Measurements from ENCODE around the gene IRF7. TPM values are rescaled to one million over a fixed set of nuclear protein-coding genes. Genes with fewer than 3 reads are reported as not detected.
A peak's percentile ranks its signal among the peaks of the same experiment; 100 is the strongest.

IRF7 gene
- total and polyA plus RNA-seq, 2 of the 4 experiments (the other 2 are of a cell fraction) = 1.6 to 4.5 TPM

- in situ Hi-C loops (cut with MboI; ENCODE audit: low sequenced_read_pairs) = no loop called here
- Histone ChIP-seq H2AK9ac (replicated peaks; ENCODE audit: low read depth, low read length, poor library complexity) (peak overlapping the region; percentile 28), H3K27me3 (ENCODE audit: control insufficient read depth, insufficient read depth, low read length) (no peaks in the 10 kb centered on the region), H3K27ac (ENCODE audit: insufficient read depth, low read length) (no peak overlapping the region), H2BK15ac (ENCODE audit: low read depth, low read length) (no peak overlapping the region), H4K20me1 (ENCODE audit: insufficient read depth, low read length) (peaks cover 32% of the 10 kb centered on the region), H3K56ac (ENCODE audit: extremely low read depth, insufficient read depth, low read length) (no peak overlapping the region), H3K79me1 (ENCODE audit: low read depth in 1 of 2, low read length in 2 of 2) (peaks cover 19 to 54% of the 10 kb centered on the region in 2 experiments), H3K4me2 (ENCODE audit: low read depth, low read length) (no peak overlapping the region), H3K36me3 (ENCODE audit: control insufficient read depth, insufficient read depth, low read length) (peaks cover 72% of the 10 kb centered on the region), H3K4ac (ENCODE audit: low read depth, low read length) (no peak overlapping the region), H3K9ac (ENCODE audit: low read depth, low read length) (no peak overlapping the region), H2BK20ac (ENCODE audit: low read depth, low read length) (no peak overlapping the region), H2AFZ (replicated peaks; ENCODE audit: low read length, poor library complexity) (no peak overlapping the region), H3K9me3 (ENCODE audit: control insufficient read depth, insufficient read depth, low read length) (no peaks in the 10 kb centered on the region), H4K8ac (ENCODE audit: low read depth in 2 of 2, low read length in 2 of 2) (no peak overlapping the region), H4K91ac (ENCODE audit: insufficient read depth, low read depth, low read length) (no peak overlapping the region), H2BK5ac (ENCODE audit: low read depth, low read length, poor library complexity, severe bottlenecking) (no peak overlapping the region), H4K5ac (ENCODE audit: low read depth, low read length) (no peak overlapping the region), H2AK5ac (ENCODE audit: low read depth, low read length) (no peak overlapping the region), H3K14ac (replicated peaks; ENCODE audit: low read depth, low read length) (no peak overlapping the region), H3K4me3 (ENCODE audit: insufficient read depth, low read depth, low read length) (no peak overlapping the region), H2BK120ac (ENCODE audit: low read depth, low read length) (no peak overlapping the region), H3K9me1 (ENCODE audit: insufficient read depth, low read length) (no peaks in the 10 kb centered on the region), H3K18ac (ENCODE audit: low read depth, low read length) (no peak overlapping the region), H3K23ac (ENCODE audit: low read depth, low read length) (no peak overlapping the region), H3K4me1 (ENCODE audit: control insufficient read depth, insufficient read depth, low read length) (no peaks in the 10 kb centered on the region)
- DNase-seq (no peak), ATAC-seq (ENCODE audit: low read depth) (no peak)
- ChIA-PET CTCF (no interaction called here), POLR2A (ENCODE audit: unreplicated experiment) (no interaction called here)
- 95% methylated on average over 20 of the region's 30 CpGs; no CpG with 5 or more reads in 1 of the 2 experiments for WGBS, 2 experiments (ENCODE audit: extremely low coverage in 2 of 2, insufficient read length in 1 of 2)
- intact Hi-C loops (cut with micrococcal nuclease) = no loop called here
- dilution Hi-C loops (cut with HindIII; ENCODE audit: low sequenced_read_pairs, unreplicated experiment) = no loop called here
- TF ChIP-seq CTCF (conservative IDR thresholded peaks at IDR 0.05; ENCODE audit: low read depth, low read length) (no peak), NFE2L2 (IDR thresholded peaks at IDR 0.05; ENCODE audit: low read depth, low read length) (no peak), MAFK (IDR thresholded peaks at IDR 0.05; ENCODE audit: low read depth, low read length) (no peak)
- BruUV-seq (replicated peaks) = no TSS peak
These were observed 17.6 kb downstream of the IRF7 start for GRCh38 chr11:598005-598680.
